ENCODE data around the gene CYP46A1.
"Not testable (repeated sequence)": the region's sequence is repeated elsewhere in the genome, so short reads cannot be mapped to it uniquely, and the experiment has no call there.

Gene CYP46A1

GRCh38 chr14:99683619-99684409, at the start of gene CYP46A1:
CYP46A1 (plus strand) TSS chr14:99684298; CDS start chr14:99684418, 120 bp downstream.
- peak within 1 kb of the TSS; percentile 72 for H3K4me3 ChIP-seq (ENCODE audit: low read depth, low read length)
- TF ChIP-seq CTCF (IDR thresholded peaks at IDR 0.05; ENCODE audit: low read depth, low read length): no peak
- peak; percentile 100 for DNase-seq (ENCODE audit: low read depth, low spot score)
- in situ Hi-C loops (cut with HindIII; ENCODE audit: low sequenced_read_pairs): no loop called here

GRCh38 chr14:99634443-99634842, 49.7 kb upstream of the CYP46A1 start:
- TF ChIP-seq CTCF (IDR thresholded peaks at IDR 0.05; ENCODE audit: low read depth, low read length): no peak
- H3K4me3 ChIP-seq (ENCODE audit: low read depth, low read length): no peak overlapping the region
- no peak for DNase-seq (ENCODE audit: low read depth, low spot score)
- in situ Hi-C loops (cut with HindIII; ENCODE audit: low sequenced_read_pairs): no loop called here

- in situ Hi-C loops (cut with HindIII; ENCODE audit: low sequenced_read_pairs): no loop called here
- no peak for DNase-seq (ENCODE audit: low read depth, low spot score)
- TF ChIP-seq CTCF (IDR thresholded peaks at IDR 0.05; ENCODE audit: low read depth, low read length): no peak
- H3K4me3 ChIP-seq (ENCODE audit: low read depth, low read length): no peak overlapping the region
Measured at GRCh38 chr14:99635116-99635515, 49.0 kb upstream of the CYP46A1 start.

- DNase-seq (ENCODE audit: low read depth, low spot score): no peak
- in situ Hi-C loops (cut with HindIII; ENCODE audit: low sequenced_read_pairs): no loop called here
- no peak for TF ChIP-seq CTCF (IDR thresholded peaks at IDR 0.05; ENCODE audit: low read depth, low read length)
- no peak overlapping the region for H3K4me3 ChIP-seq (ENCODE audit: low read depth, low read length)
Measured at GRCh38 chr14:99636487-99636886, 47.6 kb upstream of the CYP46A1 start.

- no peak overlapping the region for H3K4me3 ChIP-seq (ENCODE audit: low read depth, low read length)
- TF ChIP-seq CTCF (IDR thresholded peaks at IDR 0.05; ENCODE audit: low read depth, low read length): no peak
- no peak for DNase-seq (ENCODE audit: low read depth, low spot score)
- in situ Hi-C loops (cut with HindIII; ENCODE audit: low sequenced_read_pairs): no loop called here
Measured at GRCh38 chr14:99637624-99638023, 46.5 kb upstream of the CYP46A1 start.

GRCh38 chr14:99642771-99643170, 41.3 kb upstream of the CYP46A1 start:
- in situ Hi-C loops (cut with HindIII; ENCODE audit: low sequenced_read_pairs); DNase-seq (ENCODE audit: low read depth, low spot score); H3K4me3 ChIP-seq (ENCODE audit: low read depth, low read length): not testable (repeated sequence)

GRCh38 chr14:99643343-99643742, 40.8 kb upstream of the CYP46A1 start:
- in situ Hi-C loops (cut with HindIII; ENCODE audit: low sequenced_read_pairs): no loop called here
- H3K4me3 ChIP-seq (ENCODE audit: low read depth, low read length): no peak overlapping the region
- DNase-seq (ENCODE audit: low read depth, low spot score): no peak
- no peak for TF ChIP-seq CTCF (IDR thresholded peaks at IDR 0.05; ENCODE audit: low read depth, low read length)
